GM18951 (cell line): ENCODE data around the gene INSIG1.

ENCODE experiments used
- POLR2A ChIP-seq: IDR thresholded peaks from 4 replicates; pipeline ENCODE4 v1.6.1; 2011; ENCODE audit warnings: mild to moderate bottlenecking; ENCODE audit not compliant: insufficient read length, insufficient read depth; ENCODE audit errors: extremely low read depth
- in situ Hi-C: fragments of 300-500 bp; cut with MboI; formaldehyde crosslinking; loops from one replicate; pipeline ENCODE4 v1.12.0; 2022; ENCODE audit warnings: low sequenced_read_pairs, mixed read lengths, inconsistent platforms; ENCODE audit not compliant: unreplicated experiment

INSIG1 gene

DNA sequence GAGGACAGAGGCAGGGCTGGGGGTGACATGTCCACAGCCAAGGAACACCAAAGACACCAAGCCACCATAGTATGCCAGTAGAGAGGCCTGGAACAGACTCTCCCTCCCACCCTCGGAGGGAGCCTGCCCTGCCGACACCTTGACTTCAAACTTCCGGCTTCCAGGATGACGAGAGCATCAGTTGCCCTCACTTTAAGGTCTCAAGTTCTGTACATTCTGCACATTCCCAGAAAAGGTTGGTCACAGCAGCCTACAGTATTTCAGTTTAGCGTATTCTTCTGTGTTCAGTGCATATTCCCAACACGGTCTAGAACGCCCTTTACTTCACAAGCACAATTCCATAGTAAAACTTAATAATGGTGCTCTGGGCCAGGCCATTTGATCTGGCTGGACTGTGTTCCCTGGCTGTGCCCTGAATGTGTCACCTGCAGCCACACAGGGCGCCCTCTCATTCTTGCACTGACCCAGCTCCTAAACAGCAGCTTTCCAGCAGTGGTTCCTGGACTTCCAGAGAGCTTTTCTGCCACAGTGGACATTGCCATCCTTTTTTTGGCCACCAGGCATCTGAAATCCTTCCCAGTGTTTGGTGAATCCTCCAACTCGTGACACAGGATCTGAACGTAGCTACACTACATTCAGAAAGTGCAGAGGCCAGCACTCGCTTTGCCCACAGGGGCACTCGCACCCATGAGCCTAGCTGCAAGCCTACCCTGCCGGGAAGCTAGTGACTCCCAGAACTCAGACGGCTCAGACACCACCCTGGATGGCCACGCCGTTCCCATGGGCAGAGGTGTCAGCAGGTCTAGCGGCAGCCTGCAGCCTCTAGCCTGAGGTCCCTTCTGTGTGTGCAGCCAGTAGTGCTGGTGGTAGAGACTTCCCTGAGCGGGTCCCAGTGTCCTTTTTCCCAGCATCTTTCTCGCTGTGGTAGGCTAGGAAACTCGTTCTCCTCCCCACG, 36.4 kb upstream of the INSIG1 start:
- no peak for TF ChIP-seq POLR2A
- in situ Hi-C loops = no loop called here

DNA sequence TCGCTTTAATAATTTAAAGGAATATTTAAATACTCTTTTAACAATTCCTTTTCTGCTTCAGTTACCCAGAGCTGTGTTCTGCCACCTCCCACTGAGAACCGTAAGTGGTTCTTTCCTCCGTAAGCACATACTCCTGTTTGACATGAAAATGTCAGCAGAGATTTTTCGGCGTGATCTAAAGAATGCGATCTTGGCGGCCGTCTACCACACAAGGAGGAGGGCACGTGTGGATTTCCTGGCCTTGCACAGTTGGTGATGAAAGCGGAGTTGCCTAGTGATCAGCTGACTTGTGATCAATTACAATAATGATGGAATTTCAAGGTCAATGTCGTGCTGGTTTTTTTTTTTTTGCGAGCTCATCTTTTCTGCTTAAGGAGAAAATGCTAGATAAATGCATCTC, 35.6 kb upstream of the INSIG1 start:
- in situ Hi-C loops = no loop called here
- TF ChIP-seq POLR2A = no peak

DNA sequence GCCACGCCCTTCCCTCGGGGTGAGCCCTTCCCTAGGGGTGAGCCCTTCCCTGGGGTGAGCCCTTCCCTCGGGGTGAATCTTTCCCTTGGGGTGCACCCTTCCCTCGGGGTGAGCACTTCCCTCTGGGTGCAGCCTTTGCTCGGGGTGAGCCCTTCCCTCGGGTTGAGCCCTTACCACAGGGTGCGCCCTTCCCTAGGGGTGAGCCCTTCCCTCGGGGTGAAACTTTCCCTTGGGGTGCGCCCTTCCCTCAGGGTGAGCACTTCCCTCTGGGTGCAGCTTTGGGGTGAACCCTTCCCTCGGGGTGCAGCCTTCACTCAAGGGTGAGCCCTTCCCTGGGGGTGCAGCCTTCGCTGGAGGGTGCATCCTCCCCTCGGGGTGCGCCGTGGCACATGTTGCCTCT, 34.6 kb upstream of the INSIG1 start:
- no peak for TF ChIP-seq POLR2A
- in situ Hi-C loops = no loop called here

DNA sequence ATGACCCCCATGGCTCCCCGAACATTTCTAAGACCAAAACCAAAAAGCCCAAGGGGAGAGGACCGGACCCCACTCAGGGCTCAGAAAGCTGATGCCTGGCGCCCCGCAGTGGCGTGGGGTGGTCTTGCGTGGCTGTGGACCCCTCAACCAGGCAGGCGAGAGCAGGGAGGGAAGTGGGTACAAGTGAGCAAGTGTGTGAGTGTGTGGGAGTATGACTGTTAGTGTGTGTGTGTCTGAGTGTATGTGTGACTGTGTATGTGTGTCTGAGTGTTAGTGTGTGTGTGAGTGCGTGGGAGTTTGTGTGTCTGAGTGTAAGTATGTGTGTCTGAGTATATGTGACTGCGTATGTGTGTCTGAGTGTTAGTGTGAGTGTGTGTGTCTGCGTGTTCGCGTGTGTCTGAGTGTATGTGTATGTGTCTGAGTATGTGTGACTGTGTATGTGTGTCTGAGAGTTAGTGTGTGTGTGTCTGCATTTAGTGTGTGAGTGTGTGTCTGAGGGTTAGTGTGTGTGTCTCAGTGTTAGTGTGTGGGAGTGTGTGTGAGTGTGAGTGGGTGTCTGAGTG, 34.0 kb upstream of the INSIG1 start:
- in situ Hi-C loops = no loop called here
- no peak for TF ChIP-seq POLR2A

DNA sequence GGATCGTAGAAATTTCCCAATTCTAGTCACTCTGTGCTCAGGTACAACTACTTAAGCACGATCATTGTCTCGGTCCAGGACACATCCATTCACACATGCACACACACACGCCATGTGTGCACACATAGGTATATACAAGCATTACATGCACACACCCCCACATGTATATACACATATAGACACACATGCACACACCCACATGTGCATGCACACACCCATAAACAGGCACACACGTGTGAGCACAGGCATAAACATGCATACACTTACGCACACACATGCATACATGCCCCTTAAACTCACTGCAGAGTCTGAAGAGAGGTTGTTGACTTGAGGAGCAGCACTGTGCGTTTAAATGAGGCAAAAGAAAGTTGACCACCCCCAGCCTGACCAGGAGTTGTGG, 32.5 kb upstream of the INSIG1 start:
- TF ChIP-seq POLR2A = no peak
- in situ Hi-C loops = no loop called here

DNA sequence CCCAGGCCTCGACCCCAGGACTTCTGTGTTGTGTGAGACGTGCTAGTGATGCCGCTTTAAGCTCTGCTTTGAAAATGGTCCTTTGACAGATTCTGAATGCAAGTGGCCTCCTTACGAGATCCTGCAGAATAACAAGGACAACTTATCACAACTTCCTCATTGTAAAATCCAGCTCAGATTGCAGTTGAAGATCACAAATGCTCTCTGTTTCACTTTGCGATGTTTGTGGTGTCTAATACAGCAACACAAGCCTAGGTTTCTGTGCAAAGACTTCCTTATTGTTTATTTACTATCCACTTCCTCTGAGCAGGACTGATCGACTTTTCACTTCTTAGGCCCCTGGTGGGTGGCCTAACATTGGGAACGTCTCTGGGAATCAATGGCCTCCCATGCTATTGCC, 31.7 kb upstream of the INSIG1 start:
- in situ Hi-C loops = no loop called here
- TF ChIP-seq POLR2A = no peak

DNA sequence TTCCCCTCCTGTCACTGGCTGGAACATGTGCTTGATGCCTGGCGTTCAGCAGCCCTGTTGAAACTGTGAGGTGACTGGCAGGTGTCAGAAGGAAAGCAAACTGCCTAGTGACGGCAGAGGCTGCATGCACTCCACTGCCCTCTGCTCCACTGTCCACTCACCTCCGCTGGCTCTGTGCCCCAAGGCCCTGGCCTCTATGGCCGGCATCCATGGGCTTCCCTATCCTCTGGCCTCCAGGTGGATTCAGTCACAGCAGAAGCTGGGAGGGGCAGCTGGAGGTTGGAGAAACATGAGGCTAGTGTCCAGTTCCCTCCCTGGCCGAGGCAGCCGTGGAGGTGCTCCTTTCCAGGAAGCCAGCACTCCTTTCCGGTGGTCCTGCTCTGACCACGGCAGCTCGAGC, 31.2 kb upstream of the INSIG1 start:
- in situ Hi-C loops = no loop called here

DNA sequence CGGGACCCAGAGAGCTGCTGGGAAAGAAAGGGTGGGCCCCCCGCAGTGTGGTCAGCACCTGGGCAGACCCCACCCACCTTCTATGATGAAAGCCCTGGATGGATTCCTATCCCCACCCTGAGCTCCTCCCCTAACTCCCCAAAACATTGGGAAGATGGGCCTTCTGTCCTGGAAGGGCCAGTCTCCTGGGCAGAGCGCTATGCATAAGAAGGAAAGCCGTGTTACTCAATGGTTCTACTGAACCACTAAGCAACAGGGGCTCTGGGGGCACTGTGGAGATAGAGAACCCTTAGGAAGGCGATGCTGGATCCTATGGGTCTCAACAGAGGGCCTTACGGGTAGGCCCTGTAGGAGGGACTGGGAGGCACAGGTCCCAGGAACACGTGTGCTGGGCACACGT, 30.7 kb upstream of the INSIG1 start:
- in situ Hi-C loops = no loop called here
- no peak for TF ChIP-seq POLR2A

More for the DNA sequence above, 31.2 kb upstream of the INSIG1 start:
- no peak for TF ChIP-seq POLR2A

DNA sequence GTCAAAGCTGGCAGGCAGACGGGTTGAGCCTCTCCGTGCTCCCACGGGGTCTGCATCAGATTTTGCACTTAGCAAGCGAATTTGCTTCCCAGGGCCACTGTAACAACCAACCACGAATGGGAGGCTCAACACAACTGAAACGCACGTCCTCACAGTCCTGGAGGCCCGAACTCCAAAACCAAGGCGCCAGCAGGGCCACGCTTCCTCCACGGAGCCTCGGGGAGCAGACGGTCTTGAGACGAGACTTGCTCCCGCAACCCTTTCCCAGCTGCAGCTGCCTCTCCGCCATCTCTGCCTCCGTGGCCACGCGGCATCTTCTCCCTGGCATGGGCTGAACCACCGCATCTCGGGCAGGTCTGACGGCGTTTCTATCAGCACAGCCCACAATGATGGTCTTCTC, 30.2 kb upstream of the INSIG1 start:
- in situ Hi-C loops = no loop called here
- TF ChIP-seq POLR2A = no peak

DNA sequence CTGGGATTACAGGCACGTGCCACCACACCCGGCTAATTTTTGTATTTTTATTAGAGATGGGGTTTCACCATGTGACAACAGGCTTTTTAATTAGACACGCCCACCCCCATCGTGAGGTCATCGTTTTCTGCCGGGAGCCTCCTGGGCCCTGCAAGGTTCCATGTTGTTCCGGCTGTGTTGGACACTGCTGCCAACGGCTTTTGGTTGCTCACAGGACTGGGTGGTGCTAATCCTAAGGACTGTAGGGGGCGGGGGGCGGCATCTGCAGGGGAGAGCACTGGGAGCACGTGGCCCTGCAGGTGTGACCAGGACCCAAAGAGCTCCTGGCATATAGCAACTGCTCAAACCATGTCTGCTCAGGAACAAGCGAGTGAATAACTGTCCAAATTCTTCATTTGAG, 29.5 kb upstream of the INSIG1 start:
- in situ Hi-C loops = no loop called here
- no peak for TF ChIP-seq POLR2A

DNA sequence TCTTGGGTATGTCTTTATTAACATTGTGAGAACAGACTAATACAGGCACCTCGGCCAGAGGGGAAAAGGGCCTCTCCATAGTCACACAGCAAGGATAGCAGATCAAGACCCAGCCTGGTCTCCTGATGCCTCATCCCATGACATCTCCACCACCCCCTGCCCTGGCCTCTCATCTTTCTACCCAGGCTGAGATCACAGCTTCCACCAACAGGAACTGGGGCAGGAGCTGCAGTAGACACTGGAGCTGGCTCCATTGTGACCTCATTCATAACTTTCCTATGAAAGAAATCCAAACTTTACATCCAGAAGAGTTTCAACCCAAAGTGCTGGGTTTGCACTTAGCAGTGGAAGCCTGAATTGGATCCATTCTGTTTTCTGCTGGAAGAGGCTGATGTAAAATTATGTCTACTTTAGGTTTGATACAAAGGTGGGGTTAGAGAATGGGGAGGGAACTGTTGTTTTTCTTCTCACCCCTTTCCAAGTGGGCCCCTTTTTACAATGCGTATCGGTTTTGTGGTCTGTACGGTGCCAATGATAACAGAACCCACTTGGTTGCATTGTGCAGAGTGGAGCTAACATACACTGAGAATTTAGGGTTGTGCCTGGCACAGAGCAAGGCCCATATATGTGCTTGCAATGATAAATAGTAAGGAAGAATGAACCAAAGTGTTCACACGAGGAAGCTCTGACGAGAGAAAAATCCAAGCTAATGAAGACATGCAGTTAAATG, 28.6 kb upstream of the INSIG1 start:
- in situ Hi-C loops = no loop called here
- TF ChIP-seq POLR2A = no peak

DNA sequence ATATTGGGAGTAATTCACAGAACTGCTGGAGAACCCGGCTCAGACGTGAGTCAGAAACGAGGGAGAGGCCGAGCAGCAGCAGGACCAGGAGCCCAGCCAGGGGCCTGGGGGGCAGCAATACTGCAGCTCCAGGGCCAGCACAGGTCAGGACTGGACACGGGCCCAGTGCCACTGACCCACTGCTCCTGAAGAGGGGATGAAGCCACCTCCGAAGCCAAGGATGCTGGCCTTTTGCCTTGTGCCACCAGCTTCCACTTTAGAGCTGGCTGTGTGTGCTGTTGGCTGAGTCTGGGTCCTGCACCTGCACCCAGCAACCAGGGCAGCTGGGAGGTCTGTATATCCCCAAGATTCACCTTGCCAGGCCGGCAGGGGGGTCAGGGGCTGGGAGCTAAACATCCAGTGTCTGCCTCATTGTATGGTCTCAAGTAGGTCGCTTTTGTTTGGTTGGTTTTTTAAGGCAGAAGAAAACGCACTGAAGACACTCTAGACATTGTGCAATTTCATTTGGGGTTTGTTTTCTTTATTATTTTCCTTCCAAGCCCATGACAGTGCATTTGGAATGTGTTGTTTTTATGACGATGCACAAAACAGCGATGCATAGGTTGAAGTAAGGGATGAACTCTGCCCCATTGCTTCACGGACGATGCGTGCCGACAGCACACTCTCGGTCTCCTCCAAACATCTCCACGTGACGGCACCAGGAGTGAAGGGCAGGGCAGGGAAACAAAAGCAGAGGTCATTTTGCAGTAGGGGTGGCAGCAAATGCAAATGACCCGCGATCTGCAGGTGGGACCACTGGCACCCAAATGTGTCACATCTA, 27.7 kb upstream of the INSIG1 start:
- no peak for TF ChIP-seq POLR2A
- in situ Hi-C loops = no loop called here

DNA sequence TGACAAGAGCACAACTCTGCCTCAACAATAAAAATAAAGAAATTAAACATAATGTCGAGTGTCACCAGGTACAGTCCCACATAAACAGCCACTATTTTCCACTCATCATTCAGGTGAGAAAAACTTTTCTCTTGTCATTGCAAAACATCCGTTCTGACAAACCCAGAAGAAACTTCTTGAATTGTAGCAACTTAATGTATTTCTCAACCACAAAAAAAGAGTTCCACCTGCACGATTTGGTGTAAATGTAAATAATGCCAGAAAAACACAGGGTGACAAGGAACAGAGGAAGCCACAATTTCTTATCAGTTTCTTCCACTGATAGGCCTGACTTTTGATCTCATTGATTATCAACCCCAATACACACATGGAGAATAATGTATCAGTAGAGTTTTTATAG, 26.8 kb upstream of the INSIG1 start:
- TF ChIP-seq POLR2A = no peak
- in situ Hi-C loops = no loop called here
